H1 (cell line): Measurements from ENCODE around the gene WNT11. TPM values are rescaled to one million over a fixed set of nuclear protein-coding genes. Genes with fewer than 3 reads are reported as not detected.

Experiments used
- CTCF ChIA-PET: fragments of 300-600 bp; sonication (Branson Sonifier 250); formaldehyde crosslinking; loops from one replicate; lab custom pipeline; 2021; ENCODE audit not compliant: partially characterized antibody; lab: Charles Lee
- POLR2A ChIA-PET: fragments of 300-600 bp; sonication (Branson Sonifier 250); formaldehyde crosslinking; loops from one replicate; lab custom pipeline; 2021; ENCODE audit warnings: inconsistent platforms; ENCODE audit not compliant: partially characterized antibody; lab: Charles Lee
- DNase-seq, 2 experiments: peaks; one replicate each; pipeline versions ENCODE4 v3.0.0 to v3.0.0-alpha.2; 2010 to 2022; ENCODE audit warnings: low spot score in 2 of 2, low read depth in 1 of 2, mixed read lengths in 1 of 2
- FAIRE-seq: peaks from 2 replicates; lab custom pipeline; 2011; peaks lifted over from hg19 to GRCh38; lab: Jason Lieb, UNC
- H2AFZ ChIP-seq: 2 replicates; pipeline ENCODE4 v1.8.1; 2012; ENCODE audit warnings: low read length, inconsistent platforms
- H2AK5ac ChIP-seq: 2 replicates; pipeline ENCODE4 v1.6.1; 2013; ENCODE audit warnings: low read depth, low read length
- H2BK120ac ChIP-seq: replicated peaks from 2 replicates; pipeline ENCODE3; 2013; ENCODE audit warnings: low read depth, low read length, inconsistent platforms
- H2BK12ac ChIP-seq: 2 replicates; pipeline ENCODE4 v1.6.1; 2013; ENCODE audit warnings: low read depth, low read length
- H2BK15ac ChIP-seq: 2 replicates; pipeline ENCODE4 v1.6.1; 2013; ENCODE audit warnings: low read length
- H2BK20ac ChIP-seq: 2 replicates; pipeline ENCODE4 v1.6.1; 2013; ENCODE audit warnings: low read length
- H2BK5ac ChIP-seq: 2 replicates; pipeline ENCODE4 v1.6.1; 2013; ENCODE audit warnings: low read depth, low read length
- H3K14ac ChIP-seq: 2 replicates; pipeline ENCODE4 v1.6.1; 2013; ENCODE audit warnings: inconsistent platforms; ENCODE audit not compliant: insufficient read length
- H3K18ac ChIP-seq: 2 replicates; pipeline ENCODE4 v1.6.1; 2013; ENCODE audit warnings: low read length; ENCODE audit errors: extremely low read depth
- H3K23ac ChIP-seq: 2 replicates; pipeline ENCODE4 v1.6.1; 2013; ENCODE audit warnings: inconsistent platforms; ENCODE audit not compliant: insufficient read length
- H3K23me2 ChIP-seq: 2 replicates; pipeline ENCODE4 v1.6.1; 2013; ENCODE audit warnings: low read depth, low read length
- H3K27ac ChIP-seq: 2 replicates; pipeline ENCODE4 v1.6.1; 2011; ENCODE audit warnings: low read depth, low read length, inconsistent platforms
- H3K27me3 ChIP-seq, 4 experiments: replicated peaks in 1 of 4; 1 replicate in 1 of 4; 2 replicates in 3 of 4; pipeline versions ENCODE4 v1.6.1 to v1.8.1; 2011 to 2013; ENCODE audit warnings: low read length in 3 of 4, mild to moderate bottlenecking in 3 of 4, inconsistent platforms in 2 of 4, mixed read lengths in 2 of 4, moderate library complexity in 1 of 4; ENCODE audit not compliant: control insufficient read depth in 3 of 4, insufficient read depth in 3 of 4; ENCODE audit errors: extremely low read depth in 1 of 4
- H3K36me3 ChIP-seq, 4 experiments: 2 replicates each; pipeline versions ENCODE4 v1.6.1 to v1.8.1; 2011 to 2013; ENCODE audit warnings: mild to moderate bottlenecking in 4 of 4, low read length in 3 of 4, moderate library complexity in 2 of 4, control low read depth in 1 of 4, inconsistent platforms in 1 of 4; ENCODE audit not compliant: insufficient read depth in 4 of 4, control insufficient read depth in 2 of 4
- H3K4ac ChIP-seq: replicated peaks from 2 replicates; pipeline ENCODE3; 2013; ENCODE audit warnings: low read length, low read depth, mixed read lengths, inconsistent platforms; ENCODE audit not compliant: insufficient read length
- H3K4me1 ChIP-seq, 4 experiments: replicated peaks in 1 of 4; 1 replicate in 1 of 4; 2 replicates in 3 of 4; pipeline versions ENCODE4 v1.6.1 to v1.8.1; 2011 to 2013; ENCODE audit warnings: low read length in 3 of 4, inconsistent platforms in 2 of 4, mixed read lengths in 1 of 4; ENCODE audit not compliant: insufficient read depth in 4 of 4, control insufficient read depth in 3 of 4
- H3K4me2 ChIP-seq, 2 experiments: 2 replicates each; pipeline versions ENCODE4 v1.6.1 to v1.8.1; 2011 to 2013; ENCODE audit warnings: low read depth in 2 of 2, low read length in 2 of 2, control low read depth in 1 of 2, inconsistent platforms in 1 of 2, mild to moderate bottlenecking in 1 of 2; ENCODE audit not compliant: insufficient read depth in 1 of 2
- H3K4me3 ChIP-seq, 4 experiments: fragments of 200-600, 300-600 bp in 1 of 4; sonication (generic), shearing (Covaris generic), sonication (Bioruptor Twin) in 1 of 4; 2 replicates each; pipeline versions ENCODE4 v1.5.1 to v1.8.1; 2011 to 2016; ENCODE audit warnings: low read length in 4 of 4, low read depth in 3 of 4, control low read depth in 2 of 4, inconsistent platforms in 2 of 4, mild to moderate bottlenecking in 2 of 4, mixed read lengths in 1 of 4, moderate library complexity in 1 of 4; ENCODE audit not compliant: insufficient read depth in 2 of 4; ENCODE audit errors: extremely low read depth in 1 of 4
- H3K56ac ChIP-seq: replicated peaks from 2 replicates; pipeline ENCODE3; 2013; ENCODE audit warnings: low read depth, mild to moderate bottlenecking, mixed read lengths, low read length, inconsistent platforms; ENCODE audit not compliant: insufficient read length
- H3K79me1 ChIP-seq: 2 replicates; pipeline ENCODE4 v1.6.1; 2013; ENCODE audit warnings: low read depth, low read length, control low read depth
- H3K79me2 ChIP-seq, 2 experiments: 2 replicates each; pipeline versions ENCODE4 v1.6.1 to v1.8.1; 2012 to 2013; ENCODE audit warnings: low read length in 2 of 2, mild to moderate bottlenecking in 2 of 2, inconsistent platforms in 1 of 2; ENCODE audit not compliant: insufficient read depth in 2 of 2, control insufficient read depth in 1 of 2
- H3K9ac ChIP-seq, 4 experiments: replicated peaks in 1 of 4; 1 replicate in 1 of 4; 2 replicates in 3 of 4; pipeline versions ENCODE4 v1.6.1 to v1.8.1; 2011 to 2013; ENCODE audit warnings: low read depth in 3 of 4, low read length in 3 of 4, control low read depth in 2 of 4, mild to moderate bottlenecking in 2 of 4, moderate library complexity in 2 of 4, inconsistent platforms in 1 of 4; ENCODE audit errors: extremely low read depth in 1 of 4
- H3K9me3 ChIP-seq, 2 experiments: 2 replicates each; pipeline versions ENCODE4 v1.6.1 to v1.8.1; 2012 to 2013; ENCODE audit warnings: mild to moderate bottlenecking in 2 of 2, moderate library complexity in 2 of 2, control low read depth in 1 of 2, inconsistent platforms in 1 of 2, low read depth in 1 of 2, low read length in 1 of 2, mixed read lengths in 1 of 2; ENCODE audit not compliant: insufficient read depth in 2 of 2
- H4K20me1 ChIP-seq, 2 experiments: replicated peaks in 1 of 2; 2 replicates each; pipeline versions ENCODE3 to v1.8.1; 2011 to 2013; ENCODE audit warnings: inconsistent platforms in 2 of 2, low read length in 2 of 2, mild to moderate bottlenecking in 1 of 2; ENCODE audit not compliant: insufficient read depth in 2 of 2, control insufficient read depth in 1 of 2
- H4K5ac ChIP-seq: 2 replicates; pipeline ENCODE4 v1.6.1; 2013; ENCODE audit warnings: low read length, low read depth, mixed read lengths, inconsistent platforms; ENCODE audit not compliant: insufficient read length
- H4K8ac ChIP-seq: 2 replicates; pipeline ENCODE4 v1.8.0; 2013; ENCODE audit warnings: mild to moderate bottlenecking, moderate library complexity, low read length, inconsistent platforms; ENCODE audit not compliant: insufficient read depth; ENCODE audit errors: extremely low read depth
- H4K91ac ChIP-seq: replicated peaks from 2 replicates; pipeline ENCODE3; 2013; ENCODE audit warnings: low read length, mixed read lengths, inconsistent platforms; ENCODE audit not compliant: insufficient read length
- BCL11A ChIP-seq, 2 experiments: IDR thresholded peaks; one replicate each; pipeline ENCODE4 v1.6.1; 2011; ENCODE audit warnings: low read depth in 2 of 2, low read length in 2 of 2, mild to moderate bottlenecking in 2 of 2
- BRCA1 ChIP-seq: IDR thresholded peaks from 2 replicates; pipeline ENCODE4 v1.6.1; 2012; ENCODE audit warnings: low read depth, low read length, improper control_type of control experiment
- CBX5 ChIP-seq: fragments of 300-800, 300-1000 bp; sonication (generic); IDR thresholded peaks from 2 replicates; pipeline ENCODE4 v1.7.1; 2016; ENCODE audit warnings: antibody characterized with exemption, low read length, low read depth
- CBX8 ChIP-seq: fragments of 300-800, 300-1000 bp; sonication (generic); IDR thresholded peaks from 2 replicates; pipeline ENCODE4 v1.7.1; 2016; ENCODE audit warnings: low read depth, low read length, borderline replicate concordance
- CHD1 ChIP-seq: IDR thresholded peaks from 2 replicates; pipeline ENCODE4 v1.6.1; 2012; ENCODE audit warnings: low read depth, low read length, improper control_type of control experiment
- CHD2 ChIP-seq: IDR thresholded peaks from 2 replicates; pipeline ENCODE4 v1.6.1; 2012; ENCODE audit warnings: low read length, improper control_type of control experiment
- HDAC6 ChIP-seq: IDR thresholded peaks from one replicate; pipeline ENCODE4 v1.7.1; 2012; ENCODE audit warnings: low read depth, mild to moderate bottlenecking, inconsistent platforms, low read length, moderate library complexity
- NRF1 ChIP-seq: IDR thresholded peaks from 2 replicates; pipeline ENCODE4 v1.6.1; 2011; ENCODE audit warnings: mild to moderate bottlenecking, low read depth, low read length, improper control_type of control experiment
- POU5F1 ChIP-seq: IDR thresholded peaks from 2 replicates; pipeline ENCODE4 v1.6.1; 2011; ENCODE audit warnings: low read depth, mild to moderate bottlenecking, low read length, moderate library complexity
- RFX5 ChIP-seq: IDR thresholded peaks from 2 replicates; pipeline ENCODE4 v1.6.1; 2011; ENCODE audit warnings: low read depth, low read length, improper control_type of control experiment, borderline replicate concordance
- SIN3A ChIP-seq, 2 experiments: IDR thresholded peaks in 1 of 2; conservative IDR thresholded peaks in 1 of 2; 2 replicates each; pipeline ENCODE4 v1.6.1; 2011 to 2012; ENCODE audit warnings: low read length in 2 of 2, improper control_type of control experiment in 1 of 2, low read depth in 1 of 2, mild to moderate bottlenecking in 1 of 2
- SIRT6 ChIP-seq: IDR thresholded peaks from one replicate; pipeline ENCODE4 v1.7.1; 2012; ENCODE audit warnings: low read length, inconsistent platforms
- SIX5 ChIP-seq: IDR thresholded peaks from 2 replicates; pipeline ENCODE4 v1.6.1; 2011; ENCODE audit warnings: mild to moderate bottlenecking, low read depth, low read length
- SP1 ChIP-seq: IDR thresholded peaks from 2 replicates; pipeline ENCODE4 v1.6.1; 2011; ENCODE audit warnings: low read depth, low read length
- SP2 ChIP-seq: IDR thresholded peaks from 2 replicates; pipeline ENCODE4 v1.6.1; 2012; ENCODE audit warnings: mild to moderate bottlenecking, low read length, inconsistent platforms
- ZNF274 ChIP-seq: IDR thresholded peaks from 2 replicates; pipeline ENCODE4 v1.7.0; 2012; ENCODE audit warnings: low read length, borderline replicate concordance; ENCODE audit errors: extremely low read depth
- WGBS, 2 experiments: shearing (Covaris generic) in 1 of 2; methylation state at CpG; one replicate each; pipeline versions ENCODE4 v1.1.6 to v1.1.7; 2013 to 2015; ENCODE audit warnings: low lambda C conversion rate in 2 of 2, mixed read lengths in 2 of 2, inconsistent platforms in 1 of 2, low coverage in 1 of 2, missing lambda C conversion rate in 1 of 2; ENCODE audit not compliant: insufficient replicate concordance in 2 of 2, insufficient coverage in 1 of 2, insufficient read length in 1 of 2; ENCODE audit errors: extremely low coverage in 1 of 2, missing lambda C conversion rate in 1 of 2; 5-methylcytosine and 5-hydroxymethylcytosine counted together
- polyA plus RNA-seq, 7 experiments: library from polyadenylated mRNA; depleted of rRNA in 3 of 7; stranded (reverse) in 5 of 7; unstranded in 2 of 7; fragments of >200 nt in 5 of 7; fragments of 200-250 nt in 2 of 7; gene quantifications; 1 replicate in 5 of 7; 2 replicates in 1 of 7; 4 replicates in 1 of 7; pipeline versions ENCODE4 v1.2.1 to v1.2.3, GENCODE V29; 2011 to 2013; ENCODE audit warnings: missing spikeins in 2 of 7, mixed read lengths in 2 of 7
- total RNA-seq: library from RNA; stranded (reverse); fragmentation: NEBNext Ultra II Directional; extraction: Animal tissue kit (Norgen Biotek cat#: 25700); gene quantifications from 2 replicates; pipeline ENCODE4 v1.2.1, GENCODE V29; 2021

WNT11 gene
- total and polyA plus RNA-seq, 2 of the 8 experiments (the other 6 are each of a cell fraction or from before 2014, with no cell fraction given): 0.11 to 0.45 TPM

DNA sequence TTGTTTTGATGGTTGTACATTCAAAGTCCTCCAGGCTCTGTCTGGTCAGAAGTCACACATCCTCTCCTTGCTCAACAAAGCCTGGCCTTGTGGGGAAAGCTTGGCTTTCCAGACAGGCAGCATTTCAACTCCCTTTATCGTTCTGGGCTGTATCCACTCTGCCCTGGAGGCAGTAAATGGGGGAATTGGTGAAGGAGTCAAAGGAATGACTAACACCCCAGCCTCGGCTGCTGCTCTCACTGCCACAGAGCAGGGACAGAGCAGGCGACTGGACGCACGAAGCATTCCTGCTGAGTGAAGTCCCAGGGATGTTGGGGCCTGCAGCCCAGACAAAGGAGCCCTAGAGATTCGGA lies 52.8 kb downstream of the WNT11 start:
- H3K56ac ChIP-seq: no peak overlapping the region
- H3K4me1 ChIP-seq: peaks cover 0 to 3% (median 2%) of the 10 kb centered on the region in 4 experiments; a peak in 2 of 7 replicates
- no peak overlapping the region for H3K23ac ChIP-seq
- H4K5ac ChIP-seq: no peak overlapping the region
- H3K27me3 ChIP-seq: peaks cover 0 to 14% (median 11%) of the 10 kb centered on the region in 4 experiments; a peak in 5 of 7 replicates
- H3K27ac ChIP-seq: no peak overlapping the region
- CTCF ChIA-PET: interaction anchor here (1.3 to 3.0 kb wide), 3 partner anchors 12 to 165 kb away, joined by 3 to 42 read pairs (median 6); no protein-coding TSS in a partner anchor
- no peaks in the 10 kb centered on the region for H4K20me1 ChIP-seq
- H3K79me1 ChIP-seq: no peaks in the 10 kb centered on the region
- peak overlapping the region; percentile 10 for H4K91ac ChIP-seq
- DNase-seq (no peak), FAIRE-seq (no peak)
- H3K4me2 ChIP-seq: no peak overlapping the region
- H2BK15ac ChIP-seq: 0 out of 2 replicates have a peak overlapping the region, but pooled peaks have one; percentile 37
- H2BK120ac ChIP-seq: no peak overlapping the region
- no peak overlapping the region for H3K18ac ChIP-seq
- H3K14ac ChIP-seq: no peak overlapping the region
- no peaks in the 10 kb centered on the region for H3K79me2 ChIP-seq
- no peak overlapping the region for H2BK20ac ChIP-seq
- H3K23me2 ChIP-seq: no peaks in the 10 kb centered on the region
- H3K9ac ChIP-seq: no peak overlapping the region
- H3K4me3 ChIP-seq: no peak overlapping the region
- POLR2A ChIA-PET: interaction anchor here (0.6 kb wide), 1 partner anchor 174 kb away, joined by 3 read pairs; no protein-coding TSS in a partner anchor
- no peak overlapping the region for H2BK5ac ChIP-seq
- no peak overlapping the region for H2AK5ac ChIP-seq
- H3K4ac ChIP-seq: no peak overlapping the region
- no peaks in the 10 kb centered on the region for H3K36me3 ChIP-seq
- no peak overlapping the region for H2AFZ ChIP-seq
- no peaks in the 10 kb centered on the region for H3K9me3 ChIP-seq
- 0 out of 2 replicates have a peak overlapping the region, but pooled peaks have one; percentile 6 for H2BK12ac ChIP-seq
- H4K8ac ChIP-seq: no peak overlapping the region
- 80% methylated on average over 6 of the region's 6 CpGs; no CpG with 5 or more reads in 1 of the 2 experiments for WGBS, 2 experiments
- TF ChIP-seq CBX8 (no peak), SP1 (no peak), SIRT6 (no peak), SIX5 (no peak), ZNF274 (no peak), CBX5 (no peak), RFX5 (no peak), CHD2 (no peak), BRCA1 (no peak), NRF1 (no peak), CHD1 (no peak), SP2 (no peak), BCL11A (IDR thresholded peaks at IDR 0.05; ENCODE audit: low read depth in 2 of 2, low read length in 2 of 2) (no peak), HDAC6 (no peak), SIN3A (conservative IDR thresholded peaks at IDR 0.05 in 1 of 2, IDR thresholded peaks at IDR 0.05 in 1 of 2; ENCODE audit: low read depth in 1 of 2, low read length in 2 of 2) (no peak), POU5F1 (no peak)
